Tongue (tissue), 2 donors: ENCODE data around the gene NAT9. TPM values are rescaled to one million over a fixed set of nuclear protein-coding genes. Genes with fewer than 3 reads are reported as not detected.

Experiments used
- DNase-seq: peaks from one replicate; pipeline ENCODE4 v3.0.0-alpha.2; 2015
- total RNA-seq: library from RNA; depleted of rRNA; stranded (reverse); fragments of >200 nt; gene quantifications from one replicate; pipeline ENCODE4 v1.2.3, GENCODE V29; 2014

Gene NAT9
- total RNA-seq, 1 donor from 2014 or later, result 30.2 TPM

GRCh38 chr17:74744349-74744713, 31.8 kb downstream of the NAT9 start:
- DNase-seq, result no peak

- DNase-seq, result no peak
Measured at GRCh38 chr17:74743755-74744154, 32.4 kb downstream of the NAT9 start.

- no peak for DNase-seq
Measured at GRCh38 chr17:74742978-74743545, 33.1 kb downstream of the NAT9 start.

GRCh38 chr17:74742153-74742515, 34.0 kb downstream of the NAT9 start:
- no peak for DNase-seq

GRCh38 chr17:74740641-74741387, 35.3 kb downstream of the NAT9 start:
- no peak for DNase-seq

- no peak for DNase-seq
Measured at GRCh38 chr17:74740173-74740572, 36.0 kb downstream of the NAT9 start.

- DNase-seq, result no peak
Measured at GRCh38 chr17:74739227-74739831, 36.8 kb downstream of the NAT9 start.

- peak; percentile 75 for DNase-seq
Measured at GRCh38 chr17:74738051-74738996, 37.8 kb downstream of the NAT9 start.

- DNase-seq, result no peak
Measured at GRCh38 chr17:74737299-74738050, 38.7 kb downstream of the NAT9 start.

- DNase-seq, result no peak
Measured at GRCh38 chr17:74736513-74737298, 39.4 kb downstream of the NAT9 start, which contains the start of gene RAB37. Gene RAB37, plus strand, starts transcription at chr17:74737256. Its CDS starts 17 bp downstream, at chr17:74737273.

- DNase-seq, result no peak
Measured at GRCh38 chr17:74734256-74734655, 41.9 kb downstream of the NAT9 start.

- DNase-seq, result no peak
Measured at GRCh38 chr17:74733365-74734122, 42.6 kb downstream of the NAT9 start.

GRCh38 chr17:74732042-74732867, 43.9 kb downstream of the NAT9 start:
- DNase-seq, result no peak

GRCh38 chr17:74731347-74731605, 44.9 kb downstream of the NAT9 start:
- no peak for DNase-seq

GRCh38 chr17:74730491-74731346, 45.4 kb downstream of the NAT9 start:
- no peak for DNase-seq

- DNase-seq, result no peak
Measured at GRCh38 chr17:74729866-74730265, 46.3 kb downstream of the NAT9 start.

- DNase-seq, result no peak
Measured at GRCh38 chr17:74729368-74729767, 46.8 kb downstream of the NAT9 start.

- DNase-seq, result no peak
Measured at GRCh38 chr17:74728702-74729075, 47.5 kb downstream of the NAT9 start.
